RPMI7951 (cell line): Measurements from ENCODE around the gene PRICKLE2. TPM values are rescaled to one million over a fixed set of nuclear protein-coding genes. Genes with fewer than 3 reads are reported as not detected.

Experiments used
- DNase-seq: peaks from one replicate; pipeline ENCODE4 v3.0.0-alpha.2; 2012; ENCODE audit warnings: low read depth
- total RNA-seq: library from RNA; depleted of rRNA; stranded (reverse); fragments of >200 nt; shearing (Covaris generic); gene quantifications from 2 replicates; pipeline ENCODE4 v1.2.3, GENCODE V29; 2014

The PRICKLE2 gene
- total RNA-seq, 1 experiment from 2014 or later = 15.0 TPM

DNA sequence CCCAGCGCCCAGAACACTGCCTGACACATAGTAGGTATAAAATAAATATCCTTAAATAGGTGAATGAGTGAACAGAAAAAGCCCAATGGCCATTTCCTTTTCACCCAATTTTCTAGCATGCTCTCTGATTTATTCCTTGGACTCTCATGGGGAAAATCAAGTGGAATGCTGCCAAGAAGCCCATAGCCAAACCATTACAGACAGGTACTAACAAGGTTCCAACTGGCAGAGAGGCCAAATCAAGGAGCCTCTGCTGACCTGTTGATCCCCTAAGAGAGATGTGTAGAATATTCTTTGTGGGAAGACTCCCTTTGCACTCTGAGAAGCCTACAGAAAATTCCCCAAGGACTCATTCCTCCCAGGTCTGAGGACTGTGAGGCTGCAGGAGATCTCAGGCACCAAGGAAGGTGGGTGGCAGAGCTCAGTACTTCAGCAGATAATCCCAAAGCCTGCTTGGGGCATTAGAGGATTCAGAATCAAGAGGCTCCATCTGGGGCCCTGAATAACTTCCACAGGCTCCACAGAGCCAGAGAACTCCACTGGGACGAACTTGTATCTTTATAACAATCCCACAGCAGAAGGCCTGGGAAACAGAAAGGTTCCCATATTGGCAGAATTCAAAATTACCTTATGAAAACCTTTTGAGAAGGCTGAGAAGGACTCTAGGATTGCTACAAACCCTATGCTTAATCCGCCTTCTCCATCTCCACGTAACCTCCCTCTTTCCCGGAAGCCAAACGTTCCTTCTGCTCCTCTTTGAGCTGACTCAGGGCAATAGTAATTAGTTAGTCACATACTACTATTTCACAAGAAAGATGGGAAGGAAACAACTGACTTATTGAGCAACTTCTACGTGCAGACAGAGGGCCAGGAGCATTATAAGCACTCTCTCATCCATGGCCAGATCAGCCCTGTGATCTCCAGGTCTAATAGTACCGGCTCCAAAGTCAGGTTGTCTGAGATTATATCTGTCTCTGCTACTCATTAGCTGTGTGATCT lies 34.5 kb downstream of the PRICKLE2 start:
- DNase-seq = peak; percentile 93

DNA sequence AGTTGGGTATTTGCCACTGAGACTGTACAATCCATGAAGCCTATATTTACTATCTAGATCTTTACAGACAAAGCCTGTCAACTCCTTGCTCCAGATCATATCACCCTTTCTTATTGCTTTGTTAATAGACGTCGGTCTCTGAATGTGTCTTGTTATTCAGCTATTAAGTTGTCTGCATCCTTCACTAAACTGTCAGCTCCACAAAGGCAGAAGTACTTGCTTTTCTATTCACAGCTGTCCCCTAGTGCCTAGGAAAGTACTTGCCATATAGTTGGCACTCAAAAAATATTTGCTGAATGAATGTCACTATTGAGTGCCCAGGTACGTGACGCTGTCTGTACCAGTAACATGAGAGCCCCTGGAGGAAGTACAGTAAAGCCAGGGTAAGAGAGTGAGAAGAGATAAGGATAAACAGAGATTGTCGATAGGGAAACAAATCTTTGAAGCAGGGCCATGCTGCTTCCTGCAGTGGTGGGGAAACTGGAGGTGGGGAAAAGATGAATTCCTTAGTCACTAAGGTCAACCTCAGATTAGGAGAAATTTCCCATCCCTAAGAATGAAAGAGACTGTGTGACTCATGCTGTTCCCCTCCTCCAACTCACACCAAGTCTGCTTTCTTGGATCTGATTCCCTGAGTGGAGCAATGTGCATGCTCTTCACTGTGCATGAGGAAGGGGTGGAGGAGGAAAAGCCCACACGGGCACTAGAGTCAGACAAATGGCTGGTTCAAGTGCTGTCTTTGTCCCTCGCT lies 36.3 kb downstream of the PRICKLE2 start:
- DNase-seq = peak; percentile 97

DNA sequence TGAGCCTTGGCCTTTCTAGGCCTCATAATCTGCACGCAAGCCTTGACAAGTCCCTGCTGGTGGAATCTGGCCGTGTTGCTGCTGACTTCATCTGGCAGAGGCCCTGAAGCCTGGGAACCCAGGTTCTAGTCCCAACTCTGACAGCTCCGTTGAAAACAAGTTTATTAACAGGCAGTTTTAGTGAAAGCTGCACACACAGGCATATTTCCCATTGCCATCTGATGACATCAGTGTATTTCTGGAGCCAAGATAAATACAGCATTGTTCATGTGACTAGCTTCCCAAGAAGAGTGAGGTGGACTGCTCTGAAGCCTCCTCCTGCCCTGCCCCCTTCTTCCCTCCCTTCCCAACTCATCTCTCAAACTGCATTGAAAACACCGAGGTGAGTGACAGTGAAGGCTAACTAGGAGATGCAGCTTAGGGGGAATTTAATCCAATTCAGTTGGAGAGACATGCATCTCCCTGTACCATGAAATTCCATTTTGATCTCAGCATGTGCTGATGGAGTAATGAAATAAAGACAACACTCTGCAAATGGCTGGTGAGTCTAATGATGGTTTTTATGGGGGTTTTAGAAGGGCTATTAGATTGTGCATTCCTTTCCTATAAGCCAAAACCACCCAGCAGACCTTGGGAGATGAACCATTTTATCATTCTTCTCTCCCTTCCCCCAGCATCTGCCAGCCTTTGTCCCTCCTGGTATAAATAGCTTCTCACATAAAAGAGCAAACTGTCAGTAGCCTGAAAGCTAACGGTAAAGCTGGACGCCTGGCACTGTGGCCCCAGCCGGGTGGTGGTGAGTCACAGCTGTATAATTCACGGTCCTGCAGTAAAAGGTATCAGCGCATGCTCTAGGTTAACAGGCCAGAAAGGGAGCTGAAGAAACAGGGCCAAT lies 38.0 kb downstream of the PRICKLE2 start:
- DNase-seq = peak; percentile 97

DNA sequence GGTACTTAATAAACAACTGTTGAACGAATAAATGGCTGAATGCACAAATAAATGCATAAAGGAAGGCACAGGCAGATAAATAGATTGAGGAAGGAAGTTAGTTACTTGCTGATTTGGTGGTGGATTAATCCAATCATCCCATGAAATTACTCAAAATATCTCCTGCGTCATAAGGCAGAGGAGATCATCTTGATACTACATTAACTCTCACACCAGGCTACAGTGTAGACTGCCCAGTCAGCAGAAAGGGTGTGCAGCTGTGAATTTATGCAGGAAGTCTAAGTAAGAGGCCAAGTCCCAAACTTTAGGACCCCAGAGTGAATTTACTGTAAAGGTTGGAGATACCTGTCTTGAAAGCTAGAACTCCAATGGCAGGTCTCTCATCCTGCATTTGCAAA lies 38.6 kb downstream of the PRICKLE2 start:
- DNase-seq = no peak

DNA sequence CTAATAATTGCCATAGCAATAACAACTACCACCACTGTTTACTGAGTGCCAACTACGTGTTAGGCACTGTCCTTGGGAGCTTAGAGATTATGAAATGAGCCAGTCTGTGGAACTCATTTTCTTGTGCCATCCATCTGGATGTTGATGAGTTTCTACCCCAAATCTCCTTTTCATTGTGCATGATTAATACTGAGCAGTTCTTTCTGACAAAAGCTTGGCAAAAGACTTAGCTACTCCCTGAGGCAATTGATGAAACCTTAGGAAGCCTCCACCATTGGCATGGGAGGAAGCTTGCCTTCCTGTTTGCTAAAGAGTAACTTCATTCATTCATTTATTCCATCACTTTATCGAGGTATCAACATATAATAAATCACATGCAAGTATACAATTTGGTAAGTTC lies 39.8 kb downstream of the PRICKLE2 start:
- peak; percentile 86 for DNase-seq

DNA sequence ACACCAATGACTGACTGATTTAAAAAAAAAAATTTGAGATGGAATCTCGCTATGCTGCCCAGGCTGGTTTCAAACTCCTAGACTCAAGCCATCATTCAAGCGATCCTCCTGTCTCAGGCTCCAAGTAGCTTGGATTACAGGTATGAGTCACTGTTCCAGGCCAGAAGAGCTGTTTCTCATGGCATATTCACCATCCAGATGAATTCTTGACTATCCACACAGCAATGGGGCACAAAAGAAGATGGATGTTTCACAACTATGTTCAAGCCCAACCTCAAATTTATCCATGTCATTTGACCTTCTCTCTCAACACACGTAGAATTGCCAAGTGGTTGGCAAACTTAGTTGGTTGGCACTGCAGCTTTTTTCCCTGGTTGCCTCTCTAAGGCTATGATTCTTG lies 40.6 kb downstream of the PRICKLE2 start:
- peak; percentile 82 for DNase-seq

DNA sequence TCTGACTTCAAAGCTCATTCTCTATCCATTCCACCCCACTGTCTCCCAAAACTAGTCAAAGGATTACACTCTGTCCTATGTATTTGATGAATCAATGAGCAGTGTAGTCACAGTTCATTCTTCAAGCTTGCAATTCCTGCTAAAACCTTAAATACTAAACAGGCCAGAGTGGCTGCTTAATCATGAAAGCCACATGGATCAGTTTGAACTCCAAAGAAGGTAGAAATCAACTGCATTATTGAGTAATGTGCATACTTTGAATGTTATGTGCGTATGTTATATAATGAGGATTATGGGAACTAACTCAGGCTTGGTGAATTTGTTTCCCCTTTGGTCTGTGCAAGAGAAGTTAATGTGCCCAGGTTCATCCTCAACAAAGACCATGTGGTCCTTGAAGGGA lies 45.4 kb downstream of the PRICKLE2 start:
- DNase-seq = no peak

DNA sequence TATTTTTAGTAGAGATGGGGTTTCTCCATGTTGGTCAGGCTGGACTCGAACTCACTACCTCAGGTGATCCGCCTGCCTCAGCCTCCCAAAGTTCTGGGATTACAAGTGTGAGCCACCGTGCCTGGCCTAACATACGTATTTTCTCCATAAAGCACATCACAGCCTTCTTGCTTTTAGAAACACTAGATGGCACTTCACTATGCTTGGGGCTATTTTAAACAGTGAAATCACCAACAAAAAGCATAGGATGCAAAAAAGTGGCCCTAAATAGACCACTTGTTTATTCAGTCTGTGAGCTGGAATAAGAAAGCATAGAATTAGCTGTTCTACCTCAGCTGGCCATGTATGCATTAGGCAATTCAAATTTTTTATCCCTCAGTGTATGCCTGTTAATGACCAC lies 46.0 kb downstream of the PRICKLE2 start:
- peak; percentile 42 for DNase-seq

DNA sequence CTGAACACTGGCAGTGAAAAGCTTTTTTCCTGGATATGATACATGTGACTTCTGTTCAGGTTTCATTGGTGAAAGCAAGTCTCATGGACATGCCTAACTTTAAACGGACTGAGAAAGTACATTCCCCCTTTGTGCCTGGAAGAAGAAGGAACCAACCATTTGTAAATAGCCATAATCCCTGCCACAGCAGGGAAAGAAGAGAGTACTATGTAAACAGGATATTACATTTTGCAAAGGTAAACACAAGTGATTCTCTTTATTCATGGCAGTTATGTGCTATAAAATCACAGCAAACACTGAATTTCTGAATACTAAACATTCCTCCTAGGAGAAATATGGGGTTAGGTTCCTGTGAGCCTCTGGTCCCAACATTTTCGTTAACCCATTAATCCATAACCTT lies 46.8 kb downstream of the PRICKLE2 start:
- no peak for DNase-seq

DNA sequence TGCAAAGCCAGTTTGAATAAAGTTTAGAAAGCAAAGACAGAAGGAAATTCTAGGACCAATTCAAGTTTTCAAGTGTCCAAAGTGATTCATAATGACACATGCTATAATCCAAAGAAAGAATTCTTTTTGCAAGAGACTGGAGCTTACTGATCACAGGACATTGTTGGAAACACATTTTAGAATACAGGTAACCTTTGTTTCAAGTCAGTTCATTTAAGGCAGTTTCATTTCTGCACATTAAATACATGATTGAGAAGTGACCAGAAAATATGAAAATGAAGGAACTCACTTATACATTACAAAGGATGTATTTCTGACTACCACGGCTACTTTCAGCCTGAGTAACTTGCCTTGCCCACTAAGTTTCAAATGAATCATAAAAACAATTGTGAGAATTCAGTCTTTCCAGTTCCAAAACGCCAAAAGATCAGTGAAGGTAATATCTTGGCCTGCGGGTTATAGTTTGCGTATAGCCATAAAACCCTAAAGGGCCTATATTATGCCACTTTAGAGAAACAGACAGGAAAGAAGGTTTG lies 48.7 kb downstream of the PRICKLE2 start:
- peak; percentile 47 for DNase-seq

DNA sequence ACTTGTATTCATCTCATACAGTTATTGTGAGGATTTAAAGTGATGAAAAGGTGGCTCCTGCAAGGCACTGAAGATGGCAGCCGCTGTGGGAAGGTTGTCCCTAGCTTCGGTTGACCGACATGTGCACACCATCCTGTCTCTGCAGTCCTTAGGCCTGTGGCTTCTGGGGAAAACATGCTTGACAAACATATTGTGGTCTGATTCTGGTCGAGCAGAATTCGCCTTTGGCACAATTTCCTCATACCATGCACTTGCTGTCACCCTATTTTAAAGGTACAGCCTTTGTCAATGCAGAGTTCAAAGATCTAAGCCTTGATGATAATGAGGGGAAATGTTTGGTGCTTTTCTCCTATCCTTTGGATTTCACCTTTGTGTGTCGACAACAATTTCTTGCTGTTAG lies 50.9 kb downstream of the PRICKLE2 start:
- DNase-seq = peak; percentile 93

DNA sequence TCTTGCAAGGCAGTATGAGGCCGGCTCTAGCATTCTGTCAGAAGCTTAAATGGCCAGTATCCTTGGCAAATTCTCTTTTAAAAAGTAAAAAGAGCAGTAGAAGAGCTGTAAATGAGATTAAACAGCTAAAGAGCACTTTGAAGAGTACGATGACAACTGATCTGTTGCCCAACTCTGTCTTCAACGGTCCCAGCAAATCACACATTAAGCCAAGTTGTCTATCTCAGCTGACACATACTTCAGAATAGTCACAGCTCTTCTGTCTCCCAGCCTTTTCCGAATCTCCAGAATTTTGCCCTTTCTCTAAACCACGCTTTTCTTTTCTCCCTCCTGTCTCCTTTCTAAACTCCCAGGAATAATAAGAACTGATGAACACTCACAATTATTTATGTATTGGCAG lies 51.7 kb downstream of the PRICKLE2 start:
- DNase-seq = no peak

DNA sequence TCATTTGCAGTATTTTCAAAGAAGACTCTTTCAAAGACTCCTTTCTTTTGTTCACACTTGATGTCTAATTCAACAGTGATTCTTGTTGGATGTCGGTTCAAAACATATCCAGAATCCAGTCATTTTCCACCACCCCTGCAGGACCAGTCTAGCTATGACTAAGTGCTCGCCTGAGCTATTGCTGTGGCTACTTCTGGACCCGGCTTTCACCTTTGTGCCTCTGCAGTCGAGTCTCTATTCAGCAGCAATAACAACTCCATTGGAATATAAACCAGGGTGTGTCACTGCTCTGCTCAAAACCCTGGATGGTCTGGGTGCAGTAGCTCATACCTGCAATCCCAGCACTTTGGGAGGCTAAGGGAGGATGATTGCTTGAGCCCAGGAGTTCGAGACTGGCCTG lies 55.0 kb downstream of the PRICKLE2 start:
- DNase-seq = no peak

DNA sequence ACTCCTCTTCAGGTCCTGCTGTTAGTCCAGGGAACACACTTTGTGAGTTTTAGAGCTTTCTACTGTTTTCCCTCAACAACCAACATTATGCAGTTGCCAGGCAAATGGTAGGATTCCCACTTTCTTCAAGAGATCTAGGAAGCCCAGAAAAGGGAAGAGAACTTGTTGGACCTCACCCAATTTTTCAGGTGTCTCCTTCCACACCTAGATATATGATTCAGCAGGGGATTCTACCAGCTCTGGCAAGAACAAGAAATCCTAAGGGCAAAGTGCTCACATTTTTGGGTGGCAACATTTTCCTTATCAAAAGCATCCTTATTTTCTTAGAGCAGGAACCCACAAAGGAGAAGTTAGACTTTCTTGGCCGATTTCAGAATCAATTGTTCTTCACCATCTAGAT lies 57.4 kb downstream of the PRICKLE2 start:
- DNase-seq = no peak

DNA sequence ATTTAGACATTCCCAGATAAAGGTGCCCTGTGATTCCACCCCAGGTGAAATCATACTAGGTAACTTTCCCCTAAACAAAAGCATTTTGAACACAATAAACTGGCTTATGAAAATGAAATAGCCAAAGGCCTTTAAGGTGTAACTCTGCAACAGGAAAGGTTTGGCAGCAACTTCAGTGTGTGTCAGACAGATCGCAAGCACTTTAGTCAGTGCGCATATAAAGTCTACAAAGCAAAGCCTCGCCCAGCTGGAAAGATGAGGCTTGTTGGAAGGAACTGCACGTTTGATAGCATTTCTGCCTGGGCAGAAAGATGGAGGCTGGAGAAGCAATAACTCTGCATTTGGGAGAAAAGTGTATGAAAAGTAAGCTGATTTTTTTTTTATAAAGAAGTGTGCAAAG lies 57.9 kb downstream of the PRICKLE2 start:
- DNase-seq = no peak

DNA sequence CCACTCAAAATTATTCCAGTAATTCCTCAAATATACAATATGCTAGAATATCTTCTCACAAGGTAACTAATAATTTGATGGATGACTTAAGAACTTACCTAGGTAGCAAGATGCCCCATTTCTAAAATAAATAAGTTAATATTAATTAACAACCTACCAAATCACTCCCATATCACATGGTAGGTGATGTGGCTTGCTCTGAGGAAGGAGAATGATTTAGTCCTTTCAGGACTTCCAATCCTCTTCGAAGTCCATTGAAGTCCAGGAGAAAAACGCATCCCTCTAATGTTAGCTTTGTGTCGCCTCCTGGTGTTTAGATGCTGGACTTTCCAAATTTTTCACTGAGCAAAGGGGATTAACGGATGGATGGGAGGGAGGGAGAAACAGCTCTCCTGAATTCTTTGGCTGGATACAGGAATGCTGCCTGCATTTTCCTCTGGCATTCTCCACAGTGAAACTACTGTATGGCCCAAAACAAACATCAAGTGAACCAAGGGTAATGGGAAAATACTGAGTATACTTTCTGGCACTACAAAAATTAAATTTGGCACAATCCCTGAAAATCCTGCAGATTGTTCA lies 58.6 kb downstream of the PRICKLE2 start:
- DNase-seq = no peak

DNA sequence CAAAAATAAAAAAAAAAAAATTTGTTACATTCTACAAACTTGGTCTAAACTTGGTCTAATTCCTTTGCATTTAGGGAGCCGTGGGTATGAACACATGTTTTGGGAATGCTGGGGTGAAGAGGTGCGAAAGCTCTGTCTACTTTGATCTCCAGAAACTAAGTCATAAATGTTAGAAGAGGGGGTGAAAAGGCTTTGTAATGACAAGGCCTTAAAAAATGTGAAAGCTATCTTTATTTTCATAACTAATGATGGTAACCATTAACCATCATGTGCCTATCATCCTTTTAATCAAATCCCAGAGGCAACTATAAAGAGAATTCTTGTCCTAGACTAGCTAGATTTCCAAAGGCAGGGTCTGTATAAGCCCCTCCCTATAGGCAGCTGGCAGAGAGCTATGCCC lies 60.9 kb downstream of the PRICKLE2 start:
- DNase-seq = no peak

DNA sequence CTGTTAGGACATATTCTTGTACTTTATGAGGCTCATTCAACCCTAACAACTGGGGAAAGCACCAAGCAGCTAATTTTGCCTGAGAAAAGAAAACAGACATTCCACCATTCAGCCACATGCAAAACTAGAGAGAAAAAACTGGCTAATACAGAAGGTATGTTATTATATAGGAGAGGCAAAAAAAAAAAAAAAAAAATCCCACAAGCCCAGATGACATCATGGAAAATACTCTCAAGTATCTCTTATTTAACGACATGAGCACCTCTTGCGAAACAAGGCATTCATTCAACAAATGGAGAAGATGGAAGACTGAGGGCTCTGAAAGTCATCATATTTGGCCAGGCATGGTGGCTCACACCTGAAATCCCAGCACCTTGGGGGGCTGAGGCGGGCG lies 61.5 kb downstream of the PRICKLE2 start:
- peak; percentile 70 for DNase-seq

DNA sequence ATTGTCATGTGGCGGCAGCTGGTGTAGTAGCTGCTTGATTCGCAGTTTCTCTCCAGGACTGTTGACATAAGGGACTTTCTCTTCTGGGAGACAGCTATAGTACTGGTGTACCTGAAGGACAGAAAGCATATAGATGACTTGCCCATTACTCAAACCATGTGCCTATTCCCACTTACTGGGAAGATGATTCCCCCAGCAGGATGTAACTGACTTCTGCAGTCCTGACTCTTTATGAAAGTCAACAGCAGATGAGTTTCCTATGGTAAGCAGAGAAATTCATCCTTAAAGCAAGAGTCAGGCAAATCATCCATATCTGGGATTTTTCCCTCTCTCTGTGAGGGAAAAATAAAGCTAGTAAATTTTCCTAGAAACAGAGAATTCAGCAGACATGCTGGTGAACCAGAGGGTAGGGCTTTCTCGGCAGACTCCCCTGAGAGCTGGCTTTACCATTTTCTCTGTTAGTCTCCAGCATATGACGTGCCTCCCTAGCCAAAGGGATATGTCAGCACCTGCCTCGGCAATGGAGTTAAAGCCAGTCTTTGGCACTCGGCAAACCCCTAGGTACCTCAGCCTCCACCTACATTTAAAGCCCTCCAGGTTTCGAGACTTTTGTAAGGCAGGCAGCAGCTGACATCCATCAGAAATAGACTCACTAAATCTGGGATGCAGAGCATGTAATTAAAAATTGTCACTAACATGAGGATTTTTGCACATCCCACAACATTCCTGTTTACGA lies 62.1 kb downstream of the PRICKLE2 start:
- DNase-seq = no peak

DNA sequence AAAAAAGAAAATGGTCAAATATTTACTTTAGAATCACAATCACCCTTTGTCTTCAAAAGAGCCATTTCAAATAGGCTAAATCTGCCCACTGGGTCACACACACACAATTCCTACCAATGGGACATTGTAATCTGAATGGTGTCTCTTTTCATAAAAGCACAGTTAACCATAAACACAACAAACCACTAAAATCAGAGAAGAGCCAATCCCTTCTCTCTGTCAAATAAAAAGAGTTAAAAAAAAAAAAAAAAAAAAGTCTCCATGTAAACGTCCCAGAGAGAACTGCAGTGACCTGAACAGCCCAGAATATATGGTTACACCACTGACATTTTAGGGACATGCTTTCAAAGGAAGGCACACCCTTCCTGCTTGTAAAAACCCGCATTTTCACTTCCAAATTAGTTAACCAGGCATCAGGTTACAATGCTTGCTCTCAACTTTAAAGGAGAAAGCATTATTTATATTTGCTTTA lies 63.7 kb downstream of the PRICKLE2 start:
- DNase-seq = peak; percentile 56
